ENCODE results near the gene INTS1. TPM values are rescaled to one million over a fixed set of nuclear protein-coding genes. Genes with fewer than 3 reads are reported as not detected.

INTS1 gene
- total RNA-seq, 1 experiment from 2014 or later = 161 TPM

- TF ChIP-seq ZNF317 (CRISPR knock-in tag; IDR thresholded peaks at IDR 0.05; ENCODE audit: borderline replicate concordance, low read depth) (no peak), TP53 (CRISPR knock-in tag; IDR thresholded peaks at IDR 0.05) (no peak), ZNF121 (CRISPR knock-in tag; IDR thresholded peaks at IDR 0.05) (no peak), TCF7 (CRISPR knock-in tag; IDR thresholded peaks at IDR 0.05; ENCODE audit: low read depth) (no peak)
Measured at GRCh38 chr7:1454542-1454941, 49.6 kb downstream of the INTS1 start (continued).

DNA sequence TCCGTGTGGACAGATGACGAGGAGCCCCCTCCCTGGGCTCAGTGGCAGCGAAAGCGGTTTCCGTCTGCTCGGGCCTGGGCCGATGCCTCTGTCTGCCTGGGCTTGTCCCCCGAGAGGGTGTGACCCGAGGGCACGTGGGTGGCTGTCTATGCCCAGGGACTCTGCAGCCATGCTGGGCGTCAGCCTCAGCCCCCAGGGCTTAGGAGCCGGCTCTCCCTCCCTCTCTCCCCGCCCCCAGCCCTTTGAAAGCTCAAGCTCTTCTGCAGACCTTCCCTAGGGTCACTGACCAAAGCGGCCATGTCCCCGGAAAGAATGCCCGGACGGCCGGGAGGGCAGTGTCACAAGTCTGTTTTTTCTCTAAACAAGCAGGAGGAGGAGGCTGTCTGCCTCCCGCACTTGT is 52.0 kb downstream of the INTS1 start:
- Mint-ChIP-seq H3K27ac (no peak overlapping the region), H3K36me3 (no peaks in the 10 kb centered on the region), H3K4me1 (no peaks in the 10 kb centered on the region), H3K4me3 (no peak overlapping the region), H3K9me3 (no peaks in the 10 kb centered on the region), H3K27me3 (ENCODE audit: low read depth) (no peaks in the 10 kb centered on the region)
- ChIA-PET POLR2A (no interaction called here), CTCF (interaction anchor here (2.5 kb wide), 1 partner anchor 20 kb away, joined by 10 read pairs; no protein-coding TSS in a partner anchor)
- TF ChIP-seq E2F4 (CRISPR knock-in tag; IDR thresholded peaks at IDR 0.05; ENCODE audit: borderline replicate concordance, low read depth) (no peak), ZNF671 (CRISPR knock-in tag; IDR thresholded peaks at IDR 0.05) (no peak), NR3C1 (CRISPR knock-in tag; conservative IDR thresholded peaks at IDR 0.05; ENCODE audit: low read depth) (no peak), NFYB (CRISPR knock-in tag; conservative IDR thresholded peaks at IDR 0.05; ENCODE audit: low read depth) (no peak), ARID4B (CRISPR knock-in tag; IDR thresholded peaks at IDR 0.05; ENCODE audit: borderline replicate concordance) (no peak), EMX1 (CRISPR knock-in tag; IDR thresholded peaks at IDR 0.05) (no peak), ETV6 (CRISPR knock-in tag; IDR thresholded peaks at IDR 0.05) (no peak), ZNF425 (CRISPR knock-in tag; conservative IDR thresholded peaks at IDR 0.05) (no peak), USF2 (CRISPR knock-in tag; IDR thresholded peaks at IDR 0.05) (no peak), ESRRA (CRISPR knock-in tag; IDR thresholded peaks at IDR 0.05; ENCODE audit: borderline replicate concordance) (no peak), ATF6 (CRISPR knock-in tag; IDR thresholded peaks at IDR 0.05) (no peak), CDX4 (CRISPR knock-in tag; IDR thresholded peaks at IDR 0.05; ENCODE audit: borderline replicate concordance) (no peak)
- TF ChIP-seq, protein P1, sequence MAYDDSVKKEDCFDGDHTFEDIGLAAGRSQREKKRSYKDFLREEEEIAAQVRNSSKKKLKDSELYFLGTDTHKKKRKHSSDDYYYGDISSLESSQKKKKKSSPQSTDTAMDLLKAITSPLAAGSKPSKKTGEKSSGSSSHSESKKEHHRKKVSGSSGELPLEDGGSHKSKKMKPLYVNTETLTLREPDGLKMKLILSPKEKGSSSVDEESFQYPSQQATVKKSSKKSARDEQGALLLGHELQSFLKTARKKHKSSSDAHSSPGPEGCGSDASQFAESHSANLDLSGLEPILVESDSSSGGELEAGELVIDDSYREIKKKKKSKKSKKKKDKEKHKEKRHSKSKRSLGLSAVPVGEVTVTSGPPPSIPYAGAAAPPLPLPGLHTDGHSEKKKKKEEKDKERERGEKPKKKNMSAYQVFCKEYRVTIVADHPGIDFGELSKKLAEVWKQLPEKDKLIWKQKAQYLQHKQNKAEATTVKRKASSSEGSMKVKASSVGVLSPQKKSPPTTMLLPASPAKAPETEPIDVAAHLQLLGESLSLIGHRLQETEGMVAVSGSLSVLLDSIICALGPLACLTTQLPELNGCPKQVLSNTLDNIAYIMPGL (CRISPR knock-in tag; IDR thresholded peaks at IDR 0.05) = no peak
- no peak for ATAC-seq
- DNase-seq (ENCODE audit: low spot score) = no peak
